AG04450 (cell line): ENCODE results near the gene DNMBP. TPM values are rescaled to one million over a fixed set of nuclear protein-coding genes. Genes with fewer than 3 reads are reported as not detected.

Experiments used
- CTCF ChIA-PET: fragments of 300-600, 350-600 bp; formaldehyde crosslinking; extraction: SDS; loops from one replicate; lab custom pipeline; 2022; ENCODE audit warnings: antibody characterized with exemption, inconsistent platforms; lab: Charles Lee
- POLR2A ChIA-PET: fragments of 350-600 bp; formaldehyde crosslinking; extraction: SDS; loops from one replicate; lab custom pipeline; 2021; ENCODE audit warnings: antibody characterized with exemption, inconsistent platforms; lab: Yijun Ruan, JAX
- DNase-seq: peaks from one replicate; pipeline ENCODE4 v3.0.0-alpha.2; 2011; ENCODE audit warnings: low read depth, low spot score
- H3K27ac ChIP-seq: one replicate; pipeline ENCODE4 v1.5.1; 2012; ENCODE audit warnings: low read depth, low read length, control low read depth
- H3K27me3 ChIP-seq: one replicate; pipeline ENCODE4 v1.6.0; 2012; ENCODE audit warnings: low read length; ENCODE audit not compliant: control insufficient read depth, insufficient read depth
- H3K4me3 ChIP-seq: 2 replicates; pipeline ENCODE4 v1.5.1; 2011; ENCODE audit warnings: mild to moderate bottlenecking, low read depth, low read length, control low read depth
- H3K9me3 ChIP-seq: 2 replicates; pipeline ENCODE4 v1.5.1; 2012; ENCODE audit warnings: low read length; ENCODE audit not compliant: control insufficient read depth, insufficient read depth
- CTCF ChIP-seq: IDR thresholded peaks from 2 replicates; pipeline ENCODE4 v1.5.1; 2011; ENCODE audit warnings: low read depth, low read length, control low read depth, inconsistent platforms
- polyA plus RNA-seq: library from polyadenylated mRNA; depleted of rRNA; stranded (reverse); fragments of >200 nt; gene quantifications from 2 replicates; pipeline ENCODE4 v1.2.3, GENCODE V29; 2011

DNMBP gene
- polyA plus RNA-seq, 1 experiment = 18.2 TPM

DNA sequence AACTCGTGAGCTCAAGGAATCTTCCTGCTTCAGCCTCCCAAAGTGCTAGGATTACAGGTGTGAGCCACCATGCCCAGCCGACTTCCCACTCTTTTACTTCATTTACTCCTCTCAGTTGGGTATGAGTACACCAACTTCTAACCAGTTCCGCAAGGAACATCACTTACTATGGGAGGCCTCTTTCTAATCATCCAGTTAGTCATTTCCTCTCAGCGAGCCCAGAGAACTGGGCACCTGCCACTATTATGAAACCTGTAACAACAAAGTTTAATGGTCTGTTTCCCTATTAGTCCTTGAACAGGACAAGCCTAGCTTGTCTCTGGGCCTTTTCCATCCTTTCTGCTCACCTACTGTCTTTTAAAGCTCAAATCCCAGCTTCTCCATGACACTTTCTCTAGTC is 88.8 kb downstream of the DNMBP start:
- no peaks in the 10 kb centered on the region for H3K27me3 ChIP-seq
- no peak overlapping the region for H3K4me3 ChIP-seq
- H3K9me3 ChIP-seq = no peaks in the 10 kb centered on the region
- no peak overlapping the region for H3K27ac ChIP-seq
- ChIA-PET CTCF (interaction anchor here (1.0 kb wide), 1 partner anchor 125 kb away, joined by 3 read pairs; no protein-coding TSS in a partner anchor), POLR2A (no interaction called here)
- TF ChIP-seq CTCF = no peak
- DNase-seq = no peak

DNA sequence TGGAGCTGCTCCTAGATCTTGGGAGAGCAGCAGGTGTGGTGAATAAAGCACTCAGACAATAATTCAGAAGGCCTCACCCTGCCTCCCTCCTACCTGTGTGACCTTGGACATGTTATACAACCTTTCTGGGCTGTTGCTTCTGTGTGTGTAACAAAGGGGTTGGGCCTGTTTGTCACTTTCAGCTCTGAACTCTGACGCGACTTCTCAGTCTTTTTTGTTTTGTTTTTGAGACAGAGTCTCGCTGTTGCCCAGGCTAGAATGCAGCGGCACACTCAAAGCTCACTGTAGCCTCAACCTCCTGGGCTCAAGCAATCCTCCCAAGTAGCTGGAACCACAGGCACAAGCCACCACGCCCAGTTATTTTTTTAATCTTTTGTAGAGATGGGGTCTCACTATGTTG is 89.3 kb downstream of the DNMBP start:
- no peaks in the 10 kb centered on the region for H3K9me3 ChIP-seq
- DNase-seq = no peak
- no peak overlapping the region for H3K4me3 ChIP-seq
- ChIA-PET POLR2A (interaction anchor here (0.6 kb wide), 1 partner anchor 44 kb away, joined by 3 read pairs; no protein-coding TSS in a partner anchor), CTCF (interaction anchor here (1.0 to 1.9 kb wide), 2 partner anchors 125 kb away, joined by 3 to 7 read pairs; no protein-coding TSS in a partner anchor)
- no peak for TF ChIP-seq CTCF
- no peak overlapping the region for H3K27ac ChIP-seq
- no peaks in the 10 kb centered on the region for H3K27me3 ChIP-seq

DNA sequence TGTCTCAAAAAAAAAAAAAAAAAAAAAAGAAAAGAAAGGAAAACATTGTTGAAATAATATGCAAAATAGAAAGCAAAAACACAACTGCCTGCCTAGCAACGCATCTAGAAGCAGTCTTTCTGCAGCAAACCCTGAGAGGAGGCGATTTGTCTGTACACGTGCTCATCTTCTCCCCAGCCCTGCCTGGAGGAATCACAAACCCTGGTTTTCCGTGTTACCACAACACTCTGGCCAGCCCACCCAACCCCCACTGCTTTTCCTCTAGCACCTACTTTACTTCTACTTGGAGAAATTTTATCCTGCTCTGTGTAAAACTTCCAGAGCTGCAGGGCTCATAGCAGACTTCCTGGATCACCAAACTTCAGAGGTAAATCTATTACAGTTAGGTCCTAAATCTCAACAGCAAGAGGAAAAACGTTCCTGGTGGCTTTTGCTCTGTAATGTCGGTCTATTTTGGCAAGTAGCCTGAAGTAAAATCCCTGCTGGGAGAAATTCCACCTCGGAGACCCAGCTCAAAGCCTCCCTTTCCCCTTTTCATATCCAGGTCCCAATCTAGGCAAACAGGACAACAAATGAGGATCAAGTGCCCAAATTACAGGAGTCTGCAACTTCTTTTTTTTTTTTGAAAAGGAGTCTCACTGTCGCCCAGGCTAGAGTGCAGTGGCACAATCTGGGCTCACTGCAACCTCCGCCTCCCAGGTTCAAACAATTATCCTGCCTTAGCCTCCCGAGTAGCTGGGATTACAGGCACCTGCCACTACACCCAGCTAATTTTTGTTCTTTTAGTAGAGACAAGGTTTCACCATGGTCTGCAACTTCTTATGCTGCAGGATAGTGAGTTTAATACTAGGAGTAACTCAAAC is 91.6 kb downstream of the DNMBP start:
- Histone ChIP-seq H3K9me3 (no peaks in the 10 kb centered on the region), H3K27ac (peak overlapping the region; percentile 33), H3K27me3 (no peaks in the 10 kb centered on the region), H3K4me3 (peak overlapping the region; percentile 46)
- DNase-seq = no peak
- no peak for TF ChIP-seq CTCF
- ChIA-PET CTCF (interaction anchor here (0.6 to 1.9 kb wide), 5 partner anchors 9 to 128 kb away, joined by 3 to 7 read pairs (median 3); no protein-coding TSS in a partner anchor), POLR2A (interaction anchor here (1.0 kb wide), 1 partner anchor 59 kb away, joined by 6 read pairs; no protein-coding TSS in a partner anchor)

DNA sequence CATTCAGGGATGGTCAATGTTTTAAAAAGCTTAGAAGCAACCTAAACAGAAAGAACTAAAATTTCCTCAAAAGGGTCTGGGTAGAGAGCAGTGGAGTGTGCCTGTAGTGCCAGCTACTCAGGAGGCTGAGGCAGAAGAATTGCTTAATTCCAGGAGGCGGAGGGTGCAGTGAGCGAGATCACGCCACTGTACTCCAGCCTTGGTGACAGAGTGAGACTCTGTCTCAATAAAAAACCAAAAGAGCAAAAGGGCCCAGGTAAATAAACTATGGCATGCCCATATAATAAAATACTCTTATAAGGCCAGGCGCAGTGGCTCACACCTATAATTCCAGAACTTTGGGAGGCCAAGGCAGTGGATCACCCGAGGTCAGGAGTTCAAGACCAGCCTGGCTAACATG is 93.0 kb downstream of the DNMBP start:
- no peak for DNase-seq
- no peak overlapping the region for H3K4me3 ChIP-seq
- POLR2A ChIA-PET = no interaction called here
- CTCF ChIA-PET = interaction anchor here (1.1 kb wide), 1 partner anchor 71 kb away, joined by 4 read pairs; no protein-coding TSS in a partner anchor
- H3K27ac ChIP-seq = no peak overlapping the region
- H3K9me3 ChIP-seq = no peaks in the 10 kb centered on the region
- H3K27me3 ChIP-seq = no peaks in the 10 kb centered on the region
- no peak for TF ChIP-seq CTCF

- no peaks in the 10 kb centered on the region for H3K9me3 ChIP-seq
Measured at GRCh38 chr10:99915414-99915813, 94.3 kb downstream of the DNMBP start.

More at GRCh38 chr10:99915414-99915813, 94.3 kb downstream of the DNMBP start:
- no peak overlapping the region for H3K27ac ChIP-seq
- ChIA-PET POLR2A (no interaction called here), CTCF (interaction anchor here (1.5 kb wide), 1 partner anchor 70 kb away, joined by 4 read pairs; no protein-coding TSS in a partner anchor)
- no peak for DNase-seq
- H3K4me3 ChIP-seq = no peak overlapping the region
- no peaks in the 10 kb centered on the region for H3K27me3 ChIP-seq
- TF ChIP-seq CTCF = no peak
